ENCODE results near the gene TOLLIP. TPM values are rescaled to one million over a fixed set of nuclear protein-coding genes. Genes with fewer than 3 reads are reported as not detected.

Gene TOLLIP
- total and polyA plus RNA-seq, 9 of the 15 experiments (the other 6 are each of a cell fraction or from before 2014, with no cell fraction given): 0.23 to 22.8 (median 7.1) TPM

- H3K4me2 ChIP-seq (ENCODE audit: insufficient read depth, low read length): no peak overlapping the region
- no TSS peak for BruUV-seq (replicated peaks)
- ChIA-PET CTCF (ENCODE audit: low intra/inter-chr PET ratio) (no interaction called here), POLR2A (no interaction called here)
- H3K36me3 ChIP-seq (ENCODE audit: control insufficient read depth, insufficient read depth, low read length): peaks cover 21% of the 10 kb centered on the region; the same call in 1 of the 3 replicates
- FAIRE-seq (no peak), ATAC-seq (no peak), DNase-seq (ENCODE audit: extremely low read depth in 1 of 4, low spot score in 3 of 4) (no peak)
- no peak overlapping the region for H3K4me3 ChIP-seq
- H3K9me1 ChIP-seq (ENCODE audit: control insufficient read depth, insufficient read depth, low read length): peaks cover 6% of the 10 kb centered on the region
- H4K20me1 ChIP-seq (replicated peaks; ENCODE audit: control insufficient read depth, insufficient read depth, low read length): peaks cover 13% of the 10 kb centered on the region
- H2AFZ ChIP-seq (ENCODE audit: low read depth, low read length): no peak overlapping the region
- in situ Hi-C loops (cut with MboI) (no loop called here), intact Hi-C loops (cut with micrococcal nuclease) (no loop called here)
- WGBS (ENCODE audit: insufficient coverage, low coverage, missing lambda C conversion rate): 79% methylated on average over 16 of the region's 22 CpGs
- H3K9ac ChIP-seq (ENCODE audit: insufficient read depth in 1 of 2, low read depth in 2 of 2, low read length in 2 of 2): no peak overlapping the region; a peak in 1 of 4 replicates
- peaks cover 0 to 51% of the 10 kb centered on the region in 2 experiments; a peak in 3 of 5 replicates for H3K4me1 ChIP-seq (replicated peaks in 1 of 2; ENCODE audit: control insufficient read depth in 2 of 2, insufficient read depth in 2 of 2, low read length in 2 of 2)
- no peaks in the 10 kb centered on the region for H3K9me3 ChIP-seq (replicated peaks; ENCODE audit: control insufficient read depth, insufficient read depth, low read depth, low read length)
- H3K27me3 ChIP-seq (ENCODE audit: control insufficient read depth in 2 of 2, insufficient read depth in 2 of 2, low read length in 2 of 2): no peaks in the 10 kb centered on the region
- H3K27ac ChIP-seq (ENCODE audit: extremely low read depth, low read depth, low read length): no peak overlapping the region
- peaks cover 52% of the 10 kb centered on the region for H3K79me2 ChIP-seq (ENCODE audit: control insufficient read depth, insufficient read depth, low read length)
- TF ChIP-seq TRIM24 (IDR thresholded peaks at IDR 0.05): no peak
- no peak for TF ChIP-seq ZNF347 (CRISPR knock-in tag; IDR thresholded peaks at IDR 0.05; ENCODE audit: low read depth)
- TF ChIP-seq EGR1 (conservative IDR thresholded peaks at IDR 0.05): no peak
- no peak for TF ChIP-seq TCF15 (CRISPR knock-in tag; IDR thresholded peaks at IDR 0.05)
- TF ChIP-seq FIP1L1 (IDR thresholded peaks at IDR 0.05; ENCODE audit: low read depth, low read length, poor library complexity, severe bottlenecking): no peak
- no peak for TF ChIP-seq ZNF146 (CRISPR knock-in tag; IDR thresholded peaks at IDR 0.05; ENCODE audit: unreplicated experiment)
- TF ChIP-seq ADNP (tag; IDR thresholded peaks at IDR 0.05): no peak
- no peak for TF ChIP-seq ASH1L (IDR thresholded peaks at IDR 0.05; ENCODE audit: borderline replicate concordance, low read depth, partially characterized antibody)
- TF ChIP-seq FOS (IDR thresholded peaks at IDR 0.05; ENCODE audit: extremely low read depth, insufficient read length): no peak
- TF ChIP-seq TRIM28 (IDR thresholded peaks at IDR 0.05): no peak
- no peak for TF ChIP-seq GATAD2B (IDR thresholded peaks at IDR 0.05; ENCODE audit: borderline replicate concordance)
- TF ChIP-seq, protein P1, sequence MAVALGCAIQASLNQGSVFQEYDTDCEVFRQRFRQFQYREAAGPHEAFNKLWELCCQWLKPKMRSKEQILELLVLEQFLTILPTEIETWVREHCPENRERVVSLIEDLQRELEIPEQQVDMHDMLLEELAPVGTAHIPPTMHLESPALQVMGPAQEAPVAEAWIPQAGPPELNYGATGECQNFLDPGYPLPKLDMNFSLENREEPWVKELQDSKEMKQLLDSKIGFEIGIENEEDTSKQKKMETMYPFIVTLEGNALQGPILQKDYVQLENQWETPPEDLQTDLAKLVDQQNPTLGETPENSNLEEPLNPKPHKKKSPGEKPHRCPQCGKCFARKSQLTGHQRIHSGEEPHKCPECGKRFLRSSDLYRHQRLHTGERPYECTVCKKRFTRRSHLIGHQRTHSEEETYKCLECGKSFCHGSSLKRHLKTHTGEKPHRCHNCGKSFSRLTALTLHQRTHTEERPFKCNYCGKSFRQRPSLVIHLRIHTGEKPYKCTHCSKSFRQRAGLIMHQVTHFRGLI (CRISPR knock-in tag; IDR thresholded peaks at IDR 0.05): no peak
These were observed 8.0 kb downstream of the TOLLIP start for GRCh38 chr11:1301220-1302000.

Data from K562 (cell line).